ENCODE results near the gene HBQ1.
"Not testable (repeated sequence)": the region's sequence is repeated elsewhere in the genome, so short reads cannot be mapped to it uniquely, and the experiment has no call there.

The HBQ1 gene

GRCh38 chr16:229731-230281 lies 49.5 kb downstream of the HBQ1 start:
- H3K36me3 ChIP-seq (ENCODE audit: insufficient read depth, low read length), result peaks cover 29% of the 10 kb centered on the region
- H3K9me3 ChIP-seq (ENCODE audit: low read length), result no peaks in the 10 kb centered on the region
- H3K27me3 ChIP-seq (ENCODE audit: control insufficient read depth in 1 of 2, insufficient read depth in 2 of 2, low read length in 2 of 2), result no peaks in the 10 kb centered on the region
- peaks cover 17% of the 10 kb centered on the region for H3K4me1 ChIP-seq (ENCODE audit: insufficient read depth, low read length)
- no peak overlapping the region for H3K9ac ChIP-seq (ENCODE audit: low read length)
- peak overlapping the region; percentile 86 to 91 for H3K4me3 ChIP-seq (ENCODE audit: low read depth in 1 of 2, low read length in 2 of 2)
- peak overlapping the region; percentile 91 for H3K27ac ChIP-seq (ENCODE audit: low read depth, low read length)

GRCh38 chr16:230351-230750 lies 50.1 kb downstream of the HBQ1 start:
- not testable (repeated sequence) for H3K27ac ChIP-seq (ENCODE audit: low read depth, low read length); H3K4me3 ChIP-seq (ENCODE audit: low read depth in 1 of 2, low read length in 2 of 2); H3K27me3 ChIP-seq (ENCODE audit: control insufficient read depth in 1 of 2, insufficient read depth in 2 of 2, low read length in 2 of 2); H3K9ac ChIP-seq (ENCODE audit: low read length); H3K9me3 ChIP-seq (ENCODE audit: low read length)
- H3K4me1 ChIP-seq (ENCODE audit: insufficient read depth, low read length), result peaks cover 17% of the 10 kb centered on the region
- peaks cover 25% of the 10 kb centered on the region for H3K36me3 ChIP-seq (ENCODE audit: insufficient read depth, low read length)

Data from muscle layer of colon (tissue), 2 donors.